Measurements from ENCODE around the gene ETNK1.
A peak's percentile ranks its signal among the peaks of the same experiment; 100 is the strongest.

The ETNK1 gene

GRCh38 chr12:22672951-22673350 is 48.0 kb downstream of the ETNK1 start:
- no peak for TF ChIP-seq CTCF (conservative IDR thresholded peaks at IDR 0.05)
- no peak overlapping the region for H3K27ac ChIP-seq

GRCh38 chr12:22677781-22678574 is 53.0 kb downstream of the ETNK1 start:
- no peak overlapping the region for H3K27ac ChIP-seq
- no peak for TF ChIP-seq CTCF (conservative IDR thresholded peaks at IDR 0.05)

GRCh38 chr12:22682663-22683062 is 57.7 kb downstream of the ETNK1 start:
- TF ChIP-seq CTCF (conservative IDR thresholded peaks at IDR 0.05): no peak
- no peak overlapping the region for H3K27ac ChIP-seq

- H3K27ac ChIP-seq: no peak overlapping the region
- TF ChIP-seq CTCF (conservative IDR thresholded peaks at IDR 0.05): no peak
Observed at GRCh38 chr12:22683131-22683530, 58.2 kb downstream of the ETNK1 start.

GRCh38 chr12:22684140-22685118 is 59.5 kb downstream of the ETNK1 start:
- TF ChIP-seq CTCF (conservative IDR thresholded peaks at IDR 0.05): peak; percentile 87
- no peak overlapping the region for H3K27ac ChIP-seq

GRCh38 chr12:22686193-22686592 is 61.2 kb downstream of the ETNK1 start:
- no peak for TF ChIP-seq CTCF (conservative IDR thresholded peaks at IDR 0.05)
- no peak overlapping the region for H3K27ac ChIP-seq

- no peak for TF ChIP-seq CTCF (conservative IDR thresholded peaks at IDR 0.05)
- no peak overlapping the region for H3K27ac ChIP-seq
Observed at GRCh38 chr12:22687361-22688076, 62.5 kb downstream of the ETNK1 start.
